GM12892 (cell line): ENCODE measurements around the gene EIF4ENIF1.

Source experiments
- POLR2A ChIP-seq: IDR thresholded peaks from 2 replicates; pipeline ENCODE4 v1.6.1; 2011; ENCODE audit warnings: low read depth, low read length, control low read depth
- POLR2AphosphoS5 ChIP-seq: IDR thresholded peaks from 2 replicates; pipeline ENCODE4 v1.6.1; 2011; ENCODE audit warnings: low read depth, low read length, control low read depth
- TAF1 ChIP-seq: IDR thresholded peaks from 2 replicates; pipeline ENCODE4 v1.6.1; 2011; ENCODE audit warnings: low read depth, mild to moderate bottlenecking, control low read depth, low read length, borderline replicate concordance

- TF ChIP-seq POLR2A (no peak), POLR2AphosphoS5 (no peak), TAF1 (no peak)
These were observed 18.9 kb upstream of the EIF4ENIF1 start for GRCh38 chr22:31508536-31508935.
